Loucy (cell line): ENCODE data around the gene POU2AF2.

Experiments
- CTCF ChIP-seq: fragments of 200-600 bp; sonication (generic); conservative IDR thresholded peaks from 2 replicates; pipeline ENCODE4 v1.5.1; 2014; ENCODE audit warnings: mild to moderate bottlenecking, antibody characterized with exemption, low read length
- EZH2phosphoT487 ChIP-seq: fragments of 200-600 bp; IDR thresholded peaks from 2 replicates; pipeline ENCODE4 v1.6.1; 2018; ENCODE audit warnings: antibody characterized with exemption, mild to moderate bottlenecking, moderate library complexity, borderline replicate concordance

- TF ChIP-seq CTCF (no peak), EZH2phosphoT487 (no peak)
These were observed 84.0 kb downstream of the POU2AF2 start for GRCh38 chr11:111329306-111330204.
